ENCODE results near the gene SELE.

GRCh38 chr1:169745015-169745861 lies 11.4 kb upstream of the SELE start:
- TF ChIP-seq CTCF (IDR thresholded peaks at IDR 0.05), result no peak
- TF ChIP-seq POLR2A (IDR thresholded peaks at IDR 0.05), result no peak
- no peak for TF ChIP-seq EP300 (IDR thresholded peaks at IDR 0.05)

Measured in ovary (tissue), 3 donors.